ENCODE measurements around the gene NRIP1.

- TF ChIP-seq, protein P1, sequence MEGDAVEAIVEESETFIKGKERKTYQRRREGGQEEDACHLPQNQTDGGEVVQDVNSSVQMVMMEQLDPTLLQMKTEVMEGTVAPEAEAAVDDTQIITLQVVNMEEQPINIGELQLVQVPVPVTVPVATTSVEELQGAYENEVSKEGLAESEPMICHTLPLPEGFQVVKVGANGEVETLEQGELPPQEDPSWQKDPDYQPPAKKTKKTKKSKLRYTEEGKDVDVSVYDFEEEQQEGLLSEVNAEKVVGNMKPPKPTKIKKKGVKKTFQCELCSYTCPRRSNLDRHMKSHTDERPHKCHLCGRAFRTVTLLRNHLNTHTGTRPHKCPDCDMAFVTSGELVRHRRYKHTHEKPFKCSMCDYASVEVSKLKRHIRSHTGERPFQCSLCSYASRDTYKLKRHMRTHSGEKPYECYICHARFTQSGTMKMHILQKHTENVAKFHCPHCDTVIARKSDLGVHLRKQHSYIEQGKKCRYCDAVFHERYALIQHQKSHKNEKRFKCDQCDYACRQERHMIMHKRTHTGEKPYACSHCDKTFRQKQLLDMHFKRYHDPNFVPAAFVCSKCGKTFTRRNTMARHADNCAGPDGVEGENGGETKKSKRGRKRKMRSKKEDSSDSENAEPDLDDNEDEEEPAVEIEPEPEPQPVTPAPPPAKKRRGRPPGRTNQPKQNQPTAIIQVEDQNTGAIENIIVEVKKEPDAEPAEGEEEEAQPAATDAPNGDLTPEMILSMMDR (IDR thresholded peaks at IDR 0.05) = no peak
- TF ChIP-seq POLR2A (IDR thresholded peaks at IDR 0.05) = no peak
These were observed 42.1 kb downstream of the NRIP1 start for GRCh38 chr21:15022608-15023261.
